GM12875 (cell line): ENCODE results near the gene NAV1.
"Not testable (repeated sequence)": the region's sequence is repeated elsewhere in the genome, so short reads cannot be mapped to it uniquely, and the experiment has no call there.

Source experiments
- H3K4me3 ChIP-seq: one replicate; pipeline ENCODE4 v1.5.1; 2011; ENCODE audit warnings: low read depth, low read length, control low read depth
- TF ChIP-seq, protein P1 (sequence below): IDR thresholded peaks from 2 replicates; pipeline ENCODE4 v1.5.1; 2011; ENCODE audit warnings: low read depth, mild to moderate bottlenecking, control low read depth, inconsistent platforms, low read length, moderate library complexity, borderline replicate concordance; ENCODE audit not compliant: insufficient read depth

Gene NAV1

GRCh38 chr1:201539561-201540431 is 869 bp downstream of the NAV1 start:
- TF ChIP-seq, protein P1, sequence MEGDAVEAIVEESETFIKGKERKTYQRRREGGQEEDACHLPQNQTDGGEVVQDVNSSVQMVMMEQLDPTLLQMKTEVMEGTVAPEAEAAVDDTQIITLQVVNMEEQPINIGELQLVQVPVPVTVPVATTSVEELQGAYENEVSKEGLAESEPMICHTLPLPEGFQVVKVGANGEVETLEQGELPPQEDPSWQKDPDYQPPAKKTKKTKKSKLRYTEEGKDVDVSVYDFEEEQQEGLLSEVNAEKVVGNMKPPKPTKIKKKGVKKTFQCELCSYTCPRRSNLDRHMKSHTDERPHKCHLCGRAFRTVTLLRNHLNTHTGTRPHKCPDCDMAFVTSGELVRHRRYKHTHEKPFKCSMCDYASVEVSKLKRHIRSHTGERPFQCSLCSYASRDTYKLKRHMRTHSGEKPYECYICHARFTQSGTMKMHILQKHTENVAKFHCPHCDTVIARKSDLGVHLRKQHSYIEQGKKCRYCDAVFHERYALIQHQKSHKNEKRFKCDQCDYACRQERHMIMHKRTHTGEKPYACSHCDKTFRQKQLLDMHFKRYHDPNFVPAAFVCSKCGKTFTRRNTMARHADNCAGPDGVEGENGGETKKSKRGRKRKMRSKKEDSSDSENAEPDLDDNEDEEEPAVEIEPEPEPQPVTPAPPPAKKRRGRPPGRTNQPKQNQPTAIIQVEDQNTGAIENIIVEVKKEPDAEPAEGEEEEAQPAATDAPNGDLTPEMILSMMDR = no peak
- H3K4me3 ChIP-seq = no peak overlapping the region

GRCh38 chr1:201540846-201541735 is 2.2 kb downstream of the NAV1 start:
- TF ChIP-seq, protein P1 = no peak
- no peak overlapping the region for H3K4me3 ChIP-seq

DNA sequence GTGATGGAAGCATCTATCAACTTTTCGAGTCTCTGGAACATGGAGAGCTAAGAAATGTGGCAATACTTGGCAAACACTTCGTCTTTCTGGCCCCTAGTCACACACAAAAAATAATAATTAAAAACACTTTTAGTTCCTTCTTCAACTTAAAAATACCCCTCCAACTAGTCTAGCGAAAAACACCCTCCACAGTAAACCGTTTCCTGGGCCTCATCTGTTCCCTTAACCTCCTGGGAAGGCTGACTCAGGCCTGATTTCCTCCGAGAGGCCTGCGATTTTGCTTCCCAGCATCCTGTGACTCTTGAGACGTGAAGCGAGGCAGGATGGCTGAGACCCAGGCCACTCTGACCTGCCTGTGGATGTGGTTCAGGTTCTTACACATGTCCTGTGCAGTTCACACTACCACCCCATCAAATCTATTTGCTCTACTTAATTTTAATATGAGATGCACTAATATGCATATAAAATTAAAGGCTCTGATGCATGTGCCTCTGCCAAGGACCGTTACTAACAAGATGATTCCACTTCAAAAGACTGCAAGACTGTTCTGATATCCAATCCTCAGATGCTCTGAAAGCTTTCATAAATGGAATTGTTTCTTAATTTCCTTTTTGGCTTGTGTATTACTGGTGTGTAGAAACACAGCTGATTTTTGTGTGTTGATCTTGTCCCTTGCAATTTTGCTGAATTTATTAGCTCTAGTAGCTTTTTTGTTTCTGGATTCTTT is 3.5 kb downstream of the NAV1 start:
- H3K4me3 ChIP-seq = no peak overlapping the region
- TF ChIP-seq, protein P1 = no peak

GRCh38 chr1:201543871-201544642 is 5.1 kb downstream of the NAV1 start:
- TF ChIP-seq, protein P1 = no peak
- H3K4me3 ChIP-seq = no peak overlapping the region

- TF ChIP-seq, protein P1 = no peak
- H3K4me3 ChIP-seq = no peak overlapping the region
Observed at GRCh38 chr1:201544710-201545109, 5.8 kb downstream of the NAV1 start.

DNA sequence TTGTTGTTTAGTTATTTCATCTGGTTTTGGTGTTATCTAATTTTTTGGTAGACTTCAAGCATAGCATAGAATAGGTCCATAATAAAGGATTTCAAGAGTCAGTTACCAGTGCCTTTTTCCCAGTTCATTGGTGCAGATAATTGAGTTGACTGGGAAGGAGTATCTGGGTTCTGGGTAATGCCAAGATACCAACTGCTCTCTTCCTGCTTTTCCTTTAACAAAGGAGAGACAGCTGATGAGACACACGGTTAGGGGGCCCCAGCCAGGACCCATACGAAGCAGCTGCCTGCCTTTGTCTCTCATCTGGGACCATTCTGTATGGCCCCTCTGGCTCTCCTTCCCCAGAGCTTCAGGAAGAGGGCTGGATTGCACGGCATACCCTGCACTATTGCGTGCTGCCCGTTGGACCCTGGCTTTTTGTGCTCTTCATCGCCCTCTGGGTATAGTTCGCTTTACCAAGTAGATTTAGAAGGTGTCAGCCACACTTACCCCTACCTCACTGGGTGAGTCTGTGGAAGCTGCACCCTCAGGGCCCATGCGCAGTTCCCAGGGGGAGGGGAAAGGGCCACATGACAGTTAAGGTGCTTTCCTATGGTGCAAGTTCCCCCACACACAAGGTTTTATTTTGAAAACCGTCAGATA is 7.0 kb downstream of the NAV1 start:
- no peak overlapping the region for H3K4me3 ChIP-seq
- TF ChIP-seq, protein P1 = no peak

DNA sequence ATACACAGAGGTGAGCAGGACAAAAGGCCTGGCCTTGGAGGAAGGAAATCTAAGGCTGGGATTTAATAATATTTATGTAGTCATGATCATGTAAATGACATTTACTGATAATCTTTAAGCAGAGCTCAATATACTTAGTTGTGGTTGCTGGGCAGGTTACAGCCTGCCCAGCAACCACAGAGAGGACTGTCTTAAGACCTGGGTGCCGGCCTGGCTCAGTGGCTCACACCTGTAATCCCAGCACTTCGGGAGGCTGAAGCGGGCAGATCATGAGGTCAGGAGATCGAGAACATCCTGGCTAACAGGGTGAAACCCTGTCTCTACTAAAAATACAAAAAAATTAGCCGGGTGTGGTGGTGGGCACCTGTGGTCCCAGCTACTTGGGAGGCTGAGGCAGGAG is 10.6 kb downstream of the NAV1 start:
- H3K4me3 ChIP-seq = not testable (repeated sequence)
